ENCODE data around the gene QSOX2. TPM values are rescaled to one million over a fixed set of nuclear protein-coding genes. Genes with fewer than 3 reads are reported as not detected.

QSOX2 gene
- total and polyA plus RNA-seq, 10 donors = 12.3 to 20.3 (median 16.9) TPM

DNA sequence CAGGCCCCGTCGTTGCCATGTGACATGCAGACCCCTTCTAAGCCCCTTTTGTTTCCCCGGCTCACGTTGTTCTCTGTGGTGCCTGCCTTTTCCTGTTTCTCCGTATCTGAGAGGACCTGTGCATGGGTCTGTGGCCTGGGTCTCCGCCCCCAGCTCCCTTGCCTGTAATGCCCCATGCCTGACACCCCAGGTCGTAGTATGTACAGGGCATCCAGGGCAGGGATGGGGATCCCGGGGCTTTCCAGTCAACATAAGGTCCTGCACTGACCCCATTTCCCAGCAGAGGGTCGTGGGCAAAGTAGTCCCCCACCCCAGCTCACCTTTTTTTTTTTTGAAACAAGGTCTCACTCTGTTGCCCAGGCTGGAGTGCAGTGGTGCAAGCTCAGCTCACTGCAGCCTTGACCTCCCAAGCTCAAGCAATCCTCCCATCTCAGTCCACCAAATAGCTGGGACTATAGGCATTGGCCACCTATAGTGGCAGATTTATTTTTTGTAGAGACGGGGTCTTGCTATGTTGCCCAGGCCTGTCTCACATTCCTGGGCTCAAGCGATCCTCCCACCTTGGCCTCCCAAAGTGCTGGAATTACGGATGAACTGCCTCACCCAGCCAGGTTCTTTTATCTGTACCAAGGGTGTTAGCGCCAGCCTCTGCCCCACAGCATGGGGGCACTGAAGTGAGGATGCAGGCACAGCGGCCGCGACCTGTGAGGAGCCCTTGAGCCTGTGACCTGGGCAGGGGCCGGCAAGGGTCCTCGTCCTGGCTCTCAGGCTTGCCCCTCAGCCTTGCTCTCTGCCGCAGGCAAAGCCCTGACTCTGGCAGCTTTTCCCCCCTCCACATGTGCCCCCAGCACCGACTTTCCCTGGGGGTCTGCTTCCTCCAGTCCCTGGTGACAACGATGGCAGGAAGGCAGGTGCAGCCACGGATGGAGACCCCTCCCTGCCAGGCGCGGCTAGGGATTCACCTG lies 19.1 kb upstream of the QSOX2 start:
- H3K9me3 ChIP-seq = no peaks in the 10 kb centered on the region
- peaks cover 0 to 20% (median 12%) of the 10 kb centered on the region in 6 donors for H3K4me1 ChIP-seq
- H3K36me3 ChIP-seq = no peaks in the 10 kb centered on the region
- peaks cover 0 to 26% (median 0%) of the 10 kb centered on the region in 7 donors for H3K27me3 ChIP-seq (replicated peaks in 1 of 7)
- intact Hi-C loops (cut with DNase I; ENCODE audit: low total_unique reads) = no loop called here
- 76 to 81% (median 80%) methylated on average over 24 of the region's 24 CpGs for WGBS, 5 donors
- TF ChIP-seq POLR2A (IDR thresholded peaks at IDR 0.05) (no peak), POLR2AphosphoS5 (IDR thresholded peaks at IDR 0.05) (no peak)
- TF ChIP-seq, protein P1, sequence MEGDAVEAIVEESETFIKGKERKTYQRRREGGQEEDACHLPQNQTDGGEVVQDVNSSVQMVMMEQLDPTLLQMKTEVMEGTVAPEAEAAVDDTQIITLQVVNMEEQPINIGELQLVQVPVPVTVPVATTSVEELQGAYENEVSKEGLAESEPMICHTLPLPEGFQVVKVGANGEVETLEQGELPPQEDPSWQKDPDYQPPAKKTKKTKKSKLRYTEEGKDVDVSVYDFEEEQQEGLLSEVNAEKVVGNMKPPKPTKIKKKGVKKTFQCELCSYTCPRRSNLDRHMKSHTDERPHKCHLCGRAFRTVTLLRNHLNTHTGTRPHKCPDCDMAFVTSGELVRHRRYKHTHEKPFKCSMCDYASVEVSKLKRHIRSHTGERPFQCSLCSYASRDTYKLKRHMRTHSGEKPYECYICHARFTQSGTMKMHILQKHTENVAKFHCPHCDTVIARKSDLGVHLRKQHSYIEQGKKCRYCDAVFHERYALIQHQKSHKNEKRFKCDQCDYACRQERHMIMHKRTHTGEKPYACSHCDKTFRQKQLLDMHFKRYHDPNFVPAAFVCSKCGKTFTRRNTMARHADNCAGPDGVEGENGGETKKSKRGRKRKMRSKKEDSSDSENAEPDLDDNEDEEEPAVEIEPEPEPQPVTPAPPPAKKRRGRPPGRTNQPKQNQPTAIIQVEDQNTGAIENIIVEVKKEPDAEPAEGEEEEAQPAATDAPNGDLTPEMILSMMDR (IDR thresholded peaks at IDR 0.05 in 8 of 11, conservative IDR thresholded peaks at IDR 0.05 in 3 of 11) = no peak
- H3K27ac ChIP-seq = no peak overlapping the region
- no peak overlapping the region for H3K4me3 ChIP-seq
- no peak for DNase-seq

DNA sequence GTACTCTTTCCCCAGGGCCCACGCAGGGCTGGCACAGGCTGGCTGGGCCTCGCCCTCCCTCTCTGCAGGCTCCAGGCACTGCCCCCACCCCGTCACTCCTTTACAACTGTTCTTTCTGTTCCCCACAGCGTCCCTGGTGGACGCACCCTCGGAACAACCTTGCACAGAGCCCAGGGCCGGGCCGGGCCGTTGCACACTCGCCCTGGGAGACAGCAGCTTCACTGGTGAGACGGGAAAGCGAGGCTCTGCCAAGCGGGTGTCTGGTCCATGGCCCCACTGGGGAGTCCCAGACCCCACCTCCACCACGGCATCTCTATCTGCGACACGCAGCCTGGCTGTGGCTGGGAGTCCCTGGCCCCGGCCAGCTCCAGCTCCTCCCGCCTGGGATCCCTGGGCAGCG lies 18.4 kb upstream of the QSOX2 start:
- H3K36me3 ChIP-seq = no peaks in the 10 kb centered on the region
- 85 to 93% (median 90%) methylated on average over 18 to 19 of the region's 19 CpGs for WGBS, 5 donors
- H3K4me1 ChIP-seq = peaks cover 0 to 20% (median 12%) of the 10 kb centered on the region in 6 donors
- no peak for TF ChIP-seq POLR2AphosphoS5 (IDR thresholded peaks at IDR 0.05)
- TF ChIP-seq, protein P1 (IDR thresholded peaks at IDR 0.05 in 8 of 11, conservative IDR thresholded peaks at IDR 0.05 in 3 of 11) = no peak
- no peak for TF ChIP-seq POLR2A (IDR thresholded peaks at IDR 0.05)
- no peaks in the 10 kb centered on the region for H3K9me3 ChIP-seq
- peaks cover 0 to 22% (median 0%) of the 10 kb centered on the region in 7 donors for H3K27me3 ChIP-seq (replicated peaks in 1 of 7)
- intact Hi-C loops (cut with DNase I; ENCODE audit: low total_unique reads) = no loop called here
- H3K4me3 ChIP-seq = no peak overlapping the region
- H3K27ac ChIP-seq = no peak overlapping the region
- DNase-seq = no peak

DNA sequence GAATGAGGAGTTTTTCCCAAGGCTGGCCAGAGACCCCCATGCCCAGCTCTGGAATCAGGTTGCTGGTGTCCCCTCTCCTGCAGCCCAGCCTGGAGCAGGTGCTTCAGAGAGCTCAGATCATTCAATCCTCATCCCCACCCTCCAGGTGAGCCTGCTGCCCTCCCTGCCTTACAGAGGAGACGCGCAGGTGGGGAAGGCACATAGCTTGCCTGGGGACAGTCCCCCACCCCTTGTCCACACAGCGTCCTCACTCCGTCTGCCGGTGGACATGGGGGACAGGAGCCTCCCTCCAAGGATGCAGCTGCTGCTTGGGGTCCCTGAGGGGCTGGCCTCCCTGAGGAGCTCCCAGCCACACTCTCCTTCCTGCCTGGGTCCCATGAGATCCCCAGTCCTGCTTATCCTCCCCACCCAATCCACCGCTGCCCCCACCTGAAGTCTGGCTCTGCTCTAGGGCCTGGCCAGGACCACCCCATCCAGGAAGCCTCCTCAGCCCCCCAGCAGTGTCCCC lies 17.1 kb upstream of the QSOX2 start:
- intact Hi-C loops (cut with DNase I; ENCODE audit: low total_unique reads) = no loop called here
- no peak for TF ChIP-seq POLR2AphosphoS5 (IDR thresholded peaks at IDR 0.05)
- TF ChIP-seq, protein P1 (IDR thresholded peaks at IDR 0.05 in 8 of 11, conservative IDR thresholded peaks at IDR 0.05 in 3 of 11) = no peak
- TF ChIP-seq POLR2A (IDR thresholded peaks at IDR 0.05) = no peak
- no peaks in the 10 kb centered on the region for H3K9me3 ChIP-seq
- H3K27me3 ChIP-seq (replicated peaks in 1 of 7) = peaks cover 0 to 15% (median 0%) of the 10 kb centered on the region in 7 donors
- no peak for DNase-seq
- H3K36me3 ChIP-seq = no peaks in the 10 kb centered on the region
- no peak overlapping the region for H3K4me3 ChIP-seq
- WGBS, 5 donors = 60 to 90% (median 78%) methylated on average over 1 to 6 of the region's 6 CpGs
- H3K4me1 ChIP-seq = peaks cover 0 to 14% (median 9%) of the 10 kb centered on the region in 6 donors
- no peak overlapping the region for H3K27ac ChIP-seq
